Breast epithelium (tissue), 3 donors: ENCODE data around the gene CMSS1.

Experiments
- POLR2A ChIP-seq: fragments of 450-650 bp; IDR thresholded peaks from one replicate; pipeline ENCODE4 v1.6.1; 2016; ENCODE audit warnings: antibody characterized with exemption, mild to moderate bottlenecking, moderate library complexity
- TF ChIP-seq, protein P1 (sequence below), 3 donors: fragments of 450-650 bp; IDR thresholded peaks; one replicate each; pipeline ENCODE4 v1.5.1; 2016 to 2017; ENCODE audit warnings: antibody characterized with exemption in 3 of 3, mild to moderate bottlenecking in 3 of 3, moderate library complexity in 3 of 3

DNA sequence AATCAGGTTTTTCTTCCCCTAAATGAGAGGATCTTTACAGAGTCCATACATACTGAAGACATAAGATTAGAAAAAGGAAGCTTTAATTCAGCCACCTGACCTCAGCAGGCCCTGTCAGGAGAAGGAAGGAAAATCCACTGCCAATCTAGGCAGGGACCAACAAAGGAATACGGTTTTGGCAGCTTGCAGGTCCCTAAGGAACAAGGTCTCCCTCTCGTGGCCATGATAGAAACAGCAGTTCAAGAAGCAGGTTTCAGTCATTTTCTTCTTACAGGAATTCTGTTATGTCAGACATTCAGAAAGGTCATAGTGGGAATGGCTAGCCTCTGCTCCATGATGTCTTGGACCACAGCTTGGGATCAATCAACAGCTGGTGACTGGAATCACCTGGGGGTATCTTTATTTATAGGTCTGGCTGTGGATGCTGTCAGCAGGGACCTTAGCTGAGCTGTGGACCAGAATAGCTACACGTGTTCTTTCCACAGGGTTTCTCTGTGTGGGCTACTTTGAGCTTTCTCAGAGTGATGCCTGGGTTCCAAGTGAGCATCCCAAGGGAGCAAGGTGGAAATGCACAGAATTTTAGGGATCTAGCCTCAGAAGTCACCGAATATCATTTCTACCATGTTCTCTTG is 9.4 kb upstream of the CMSS1 start:
- TF ChIP-seq, protein P1, sequence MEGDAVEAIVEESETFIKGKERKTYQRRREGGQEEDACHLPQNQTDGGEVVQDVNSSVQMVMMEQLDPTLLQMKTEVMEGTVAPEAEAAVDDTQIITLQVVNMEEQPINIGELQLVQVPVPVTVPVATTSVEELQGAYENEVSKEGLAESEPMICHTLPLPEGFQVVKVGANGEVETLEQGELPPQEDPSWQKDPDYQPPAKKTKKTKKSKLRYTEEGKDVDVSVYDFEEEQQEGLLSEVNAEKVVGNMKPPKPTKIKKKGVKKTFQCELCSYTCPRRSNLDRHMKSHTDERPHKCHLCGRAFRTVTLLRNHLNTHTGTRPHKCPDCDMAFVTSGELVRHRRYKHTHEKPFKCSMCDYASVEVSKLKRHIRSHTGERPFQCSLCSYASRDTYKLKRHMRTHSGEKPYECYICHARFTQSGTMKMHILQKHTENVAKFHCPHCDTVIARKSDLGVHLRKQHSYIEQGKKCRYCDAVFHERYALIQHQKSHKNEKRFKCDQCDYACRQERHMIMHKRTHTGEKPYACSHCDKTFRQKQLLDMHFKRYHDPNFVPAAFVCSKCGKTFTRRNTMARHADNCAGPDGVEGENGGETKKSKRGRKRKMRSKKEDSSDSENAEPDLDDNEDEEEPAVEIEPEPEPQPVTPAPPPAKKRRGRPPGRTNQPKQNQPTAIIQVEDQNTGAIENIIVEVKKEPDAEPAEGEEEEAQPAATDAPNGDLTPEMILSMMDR (IDR thresholded peaks at IDR 0.05) = peak in 2 of 3 donors; percentile 45 to 53
- no peak for TF ChIP-seq POLR2A
